NB4 (cell line): Measurements from ENCODE around the gene DMXL2.

Experiments used
- CTCF ChIP-seq: IDR thresholded peaks from one replicate; pipeline ENCODE4 v1.5.1; 2012; ENCODE audit warnings: low read depth, low read length
- MAX ChIP-seq: IDR thresholded peaks from 2 replicates; pipeline ENCODE4 v1.6.1; 2011; ENCODE audit warnings: low read depth, low read length
- POLR2A ChIP-seq: IDR thresholded peaks from 2 replicates; pipeline ENCODE4 v1.6.1; 2011; ENCODE audit warnings: mild to moderate bottlenecking; ENCODE audit not compliant: insufficient read length; ENCODE audit errors: extremely low read depth

GRCh38 chr15:51652084-51652668, 29.6 kb upstream of the DMXL2 start:
- no peak for TF ChIP-seq CTCF
- TF ChIP-seq POLR2A: no peak
- no peak for TF ChIP-seq MAX
